Smooth muscle cell (in vitro differentiated cells): ENCODE measurements around the gene PRDM9. TPM values are rescaled to one million over a fixed set of nuclear protein-coding genes. Genes with fewer than 3 reads are reported as not detected.
"Not testable (repeated sequence)": the region's sequence is repeated elsewhere in the genome, so short reads cannot be mapped to it uniquely, and the experiment has no call there.

ENCODE experiments used
- DNase-seq: peaks from one replicate; lab custom pipeline; 2025; ENCODE audit not compliant: unreplicated experiment; lab: John Stamatoyannopoulos, UW
- H2AFZ ChIP-seq: fragments of 200-600 bp; sonication (generic); 2 replicates; pipeline ENCODE4 v1.6.0; 2016; ENCODE audit warnings: antibody characterized with exemption, low read depth, mild to moderate bottlenecking
- H3F3A ChIP-seq: fragments of 200-600 bp; sonication (generic); 2 replicates; pipeline ENCODE4 v1.6.0; 2017; ENCODE audit warnings: antibody characterized with exemption, low read depth
- H3K27ac ChIP-seq: fragments of 200-600 bp; sonication (generic); 2 replicates; pipeline ENCODE4 v1.5.1; 2016; ENCODE audit warnings: low read depth, mild to moderate bottlenecking
- H3K27me3 ChIP-seq: fragments of 200-600 bp; sonication (generic); 2 replicates; pipeline ENCODE4 v1.6.1; 2016; ENCODE audit warnings: low read depth, mild to moderate bottlenecking
- H3K36me3 ChIP-seq: fragments of 200-600 bp; sonication (generic); 2 replicates; pipeline ENCODE4 v1.5.1; 2016; ENCODE audit warnings: low read depth
- H3K4me1 ChIP-seq: fragments of 200-600 bp; sonication (generic); 2 replicates; pipeline ENCODE4 v1.5.1; 2016; ENCODE audit warnings: low read depth
- H3K4me2 ChIP-seq: fragments of 200-600 bp; sonication (generic); 2 replicates; pipeline ENCODE4 v1.6.0; 2016; ENCODE audit warnings: mild to moderate bottlenecking
- H3K4me3 ChIP-seq: fragments of 200-600 bp; sonication (generic); 2 replicates; pipeline ENCODE4 v1.5.1; 2016; ENCODE audit warnings: mild to moderate bottlenecking
- H3K79me2 ChIP-seq: fragments of 200-600 bp; sonication (generic); 2 replicates; pipeline ENCODE4 v1.6.0; 2016; ENCODE audit warnings: low read depth, mild to moderate bottlenecking
- H3K9ac ChIP-seq: fragments of 200-600 bp; sonication (generic); 2 replicates; pipeline ENCODE4 v1.6.0; 2016; ENCODE audit warnings: low read depth
- H3K9me3 ChIP-seq: fragments of 200-600 bp; sonication (generic); replicated peaks from 2 replicates; pipeline ENCODE4 v1.5.1; 2016; ENCODE audit warnings: low read depth
- H4K20me1 ChIP-seq: fragments of 200-600 bp; sonication (generic); 2 replicates; pipeline ENCODE4 v1.6.0; 2016; ENCODE audit warnings: low read depth
- CTCF ChIP-seq: fragments of 200-600 bp; sonication (generic); IDR thresholded peaks from 2 replicates; pipeline ENCODE4 v1.5.1; 2017; ENCODE audit warnings: borderline replicate concordance, mild to moderate bottlenecking, antibody characterized with exemption; ENCODE audit not compliant: insufficient read depth, poor library complexity, severe bottlenecking
- WGBS: methylation state at CpG from one replicate; pipeline ENCODE4 v1.1.7; 2016; ENCODE audit warnings: low lambda C conversion rate; 5-methylcytosine and 5-hydroxymethylcytosine counted together
- polyA plus RNA-seq: library from polyadenylated mRNA; unstranded; fragments of >200 nt; fragmentation: Nextera tagmentation; extraction: Ambion mirVana; gene quantifications from 2 replicates; pipeline ENCODE4 v1.2.1, GENCODE V29; 2016
- total RNA-seq: library from RNA; depleted of rRNA; stranded (reverse); fragments of >200 nt; gene quantifications from 2 replicates; pipeline ENCODE4 v1.2.3, GENCODE V29; 2014

PRDM9 gene
- total and polyA plus RNA-seq, 2 experiments from 2014 or later: not detected

- H3K4me3 ChIP-seq: no peak overlapping the region
- TF ChIP-seq CTCF: no peak
- DNase-seq: no peak
- no peaks in the 10 kb centered on the region for H3F3A ChIP-seq
- H3K9ac ChIP-seq: no peak overlapping the region
- H3K36me3 ChIP-seq: no peaks in the 10 kb centered on the region
- no peak overlapping the region for H3K27ac ChIP-seq
- WGBS: 91% methylated on average over 4 of the region's 4 CpGs
- no peak overlapping the region for H3K4me2 ChIP-seq
- no peaks in the 10 kb centered on the region for H3K79me2 ChIP-seq
- H3K4me1 ChIP-seq: no peaks in the 10 kb centered on the region
- no peaks in the 10 kb centered on the region for H4K20me1 ChIP-seq
- no peak overlapping the region for H2AFZ ChIP-seq
- no peaks in the 10 kb centered on the region for H3K9me3 ChIP-seq
- H3K27me3 ChIP-seq: no peaks in the 10 kb centered on the region
These were observed 15.1 kb downstream of the PRDM9 start for GRCh38 chr5:23522553-23522952.

- no peaks in the 10 kb centered on the region for H3K27me3 ChIP-seq
- no peaks in the 10 kb centered on the region for H3K9me3 ChIP-seq
- H3K9ac ChIP-seq: no peak overlapping the region
- no peak overlapping the region for H2AFZ ChIP-seq
- DNase-seq: no peak
- H3K4me1 ChIP-seq: no peaks in the 10 kb centered on the region
- no peak for TF ChIP-seq CTCF
- H3K4me3 ChIP-seq: no peak overlapping the region
- no peak overlapping the region for H3K4me2 ChIP-seq
- no peak overlapping the region for H3K27ac ChIP-seq
- no peaks in the 10 kb centered on the region for H3K79me2 ChIP-seq
- H3K36me3 ChIP-seq: no peaks in the 10 kb centered on the region
- no peaks in the 10 kb centered on the region for H4K20me1 ChIP-seq
- H3F3A ChIP-seq: no peaks in the 10 kb centered on the region
- WGBS: 72% methylated on average over 1 of the region's 1 CpG
These were observed 15.6 kb downstream of the PRDM9 start for GRCh38 chr5:23523031-23523430.

GRCh38 chr5:23523998-23524397 lies 16.6 kb downstream of the PRDM9 start:
- Histone ChIP-seq H3K9me3 (no peaks in the 10 kb centered on the region), H3K79me2 (no peaks in the 10 kb centered on the region), H3K27me3 (no peaks in the 10 kb centered on the region), H3K4me1 (no peaks in the 10 kb centered on the region), H4K20me1 (no peaks in the 10 kb centered on the region), H3K4me3 (no peak overlapping the region), H3K4me2 (no peak overlapping the region), H3K9ac (no peak overlapping the region), H3F3A (no peaks in the 10 kb centered on the region), H2AFZ (no peak overlapping the region), H3K27ac (no peak overlapping the region), H3K36me3 (no peaks in the 10 kb centered on the region)
- no peak for TF ChIP-seq CTCF
- DNase-seq: no peak
- WGBS: 89% methylated on average over 2 of the region's 2 CpGs

DNA sequence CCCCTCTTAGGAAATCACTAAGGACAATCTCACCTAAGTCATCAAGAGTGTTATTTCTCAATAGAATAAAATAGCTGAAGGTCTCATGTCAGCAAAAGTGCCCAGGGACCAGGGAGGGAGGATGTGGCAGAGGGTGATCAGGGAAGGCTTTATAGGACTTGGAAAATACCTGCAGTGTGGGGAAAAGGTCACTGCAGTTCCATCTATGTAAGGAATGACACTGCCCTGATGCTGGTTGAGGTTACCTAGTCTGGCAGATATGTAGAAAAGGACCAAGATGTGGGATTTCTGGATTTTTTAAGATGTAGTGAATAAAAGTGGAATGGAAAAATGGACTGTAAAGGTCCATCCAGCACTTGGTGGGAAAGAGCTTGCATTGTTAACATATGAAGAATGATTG lies 18.3 kb downstream of the PRDM9 start:
- Histone ChIP-seq H3K36me3 (no peaks in the 10 kb centered on the region), H2AFZ (no peak overlapping the region), H3K4me2 (no peak overlapping the region), H3K4me1 (no peaks in the 10 kb centered on the region), H3K4me3 (no peak overlapping the region), H3K27ac (no peak overlapping the region), H3K9ac (no peak overlapping the region), H3K9me3 (no peaks in the 10 kb centered on the region), H3K79me2 (no peaks in the 10 kb centered on the region), H3K27me3 (no peaks in the 10 kb centered on the region), H4K20me1 (no peaks in the 10 kb centered on the region), H3F3A (no peaks in the 10 kb centered on the region)
- no peak for TF ChIP-seq CTCF
- DNase-seq: no peak

- not testable (repeated sequence) for H3K27me3 ChIP-seq, DNase-seq, H3F3A ChIP-seq, H3K27ac ChIP-seq, H3K4me3 ChIP-seq, H3K36me3 ChIP-seq, H4K20me1 ChIP-seq, H3K9ac ChIP-seq, H3K79me2 ChIP-seq, H2AFZ ChIP-seq, H3K4me2 ChIP-seq, H3K4me1 ChIP-seq, H3K9me3 ChIP-seq
- WGBS: 88% methylated on average over 5 of the region's 5 CpGs
These were observed 19.2 kb downstream of the PRDM9 start for GRCh38 chr5:23526616-23527015.
